Endothelial cell of umbilical vein (primary cell): Measurements from ENCODE around the gene RFFL.

Source experiments
- CTCF ChIP-seq, 2 donors: IDR thresholded peaks; 1 replicate in 1 of 2; 2 replicates in 1 of 2; pipeline ENCODE4 v1.5.1; 2011; ENCODE audit warnings: low read length in 2 of 2, mild to moderate bottlenecking in 2 of 2, moderate library complexity in 2 of 2, control low read depth in 1 of 2, inconsistent platforms in 1 of 2, low read depth in 1 of 2; ENCODE audit not compliant: insufficient read depth in 1 of 2; ENCODE audit errors: extremely low read depth in 1 of 2
- FOS ChIP-seq: IDR thresholded peaks from 2 replicates; pipeline ENCODE4 v1.6.1; 2011; ENCODE audit warnings: mild to moderate bottlenecking, low read length, moderate library complexity, borderline replicate concordance; ENCODE audit not compliant: insufficient read depth
- POLR2A ChIP-seq: IDR thresholded peaks from 2 replicates; pipeline ENCODE4 v1.6.1; 2012; ENCODE audit warnings: low read depth, mild to moderate bottlenecking, control low read depth, low read length
- POLR2AphosphoS5 ChIP-seq: IDR thresholded peaks from 2 replicates; pipeline ENCODE4 v1.6.1; 2012; ENCODE audit warnings: low read depth, mild to moderate bottlenecking, control low read depth, low read length, moderate library complexity; ENCODE audit not compliant: insufficient read depth

DNA sequence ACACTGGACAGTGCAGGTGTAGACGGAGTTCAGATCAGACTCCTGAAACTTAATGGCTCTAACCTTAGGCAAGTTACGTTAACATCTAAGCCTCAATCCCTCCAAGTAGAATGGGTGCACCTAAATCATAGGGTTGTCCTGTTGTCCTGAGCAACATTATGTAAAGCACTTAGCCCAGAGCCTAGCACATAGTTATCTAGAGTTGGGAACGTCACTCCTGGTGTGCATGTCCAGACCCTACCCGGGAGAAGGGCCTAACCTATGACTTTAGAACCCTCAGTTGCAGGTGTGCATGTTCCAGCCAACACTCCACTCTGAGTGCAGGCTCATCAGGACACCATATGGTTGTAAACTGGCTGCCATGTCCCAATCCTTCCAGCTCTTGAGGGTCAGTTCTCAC, 57.2 kb downstream of the RFFL start:
- TF ChIP-seq POLR2AphosphoS5: no peak
- no peak for TF ChIP-seq FOS
- TF ChIP-seq POLR2A: no peak
- TF ChIP-seq CTCF (IDR thresholded peaks at IDR 0.05; ENCODE audit: extremely low read depth in 1 of 2, insufficient read depth in 1 of 2, low read depth in 1 of 2, low read length in 2 of 2): no peak
